Measurements from ENCODE around the gene BUB1B.

The BUB1B gene

DNA sequence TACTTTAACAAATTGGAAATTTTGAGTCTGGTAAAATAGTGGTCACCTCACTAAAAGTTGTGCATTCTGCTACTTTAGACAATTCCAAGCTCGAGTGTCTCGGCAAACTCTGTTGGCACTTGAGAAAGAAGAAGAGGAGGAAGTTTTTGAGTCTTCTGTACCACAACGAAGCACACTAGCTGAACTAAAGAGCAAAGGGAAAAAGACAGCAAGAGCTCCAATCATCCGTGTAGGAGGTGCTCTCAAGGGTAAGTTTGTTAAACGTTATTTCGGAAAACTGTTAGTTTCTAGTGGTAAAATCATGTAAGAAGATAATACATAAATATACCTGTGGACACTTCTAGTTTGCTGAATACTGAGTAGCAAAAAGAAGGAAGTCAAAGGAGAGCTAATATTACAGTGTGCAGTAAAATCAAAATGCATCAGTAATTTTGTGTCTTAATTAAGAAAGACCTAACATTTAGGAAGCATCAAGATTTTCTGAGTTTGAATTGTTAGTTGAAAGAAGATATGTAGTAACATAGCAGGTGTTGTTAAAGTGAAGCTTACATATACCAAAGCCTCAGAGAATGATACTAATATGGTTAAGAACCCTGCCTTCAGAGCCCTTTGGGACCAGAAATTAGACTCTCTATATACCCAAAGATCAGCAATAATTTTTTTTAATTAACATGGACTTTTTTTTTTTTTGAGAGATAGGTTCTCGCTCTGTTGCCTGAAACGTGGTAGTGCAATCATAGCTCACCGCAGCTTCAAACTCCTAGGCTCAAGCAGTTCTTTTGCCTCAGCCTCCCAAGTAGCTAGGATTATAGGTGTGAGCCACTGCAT is 23.0 kb downstream of the BUB1B start:
- DNase-seq = no peak

DNA sequence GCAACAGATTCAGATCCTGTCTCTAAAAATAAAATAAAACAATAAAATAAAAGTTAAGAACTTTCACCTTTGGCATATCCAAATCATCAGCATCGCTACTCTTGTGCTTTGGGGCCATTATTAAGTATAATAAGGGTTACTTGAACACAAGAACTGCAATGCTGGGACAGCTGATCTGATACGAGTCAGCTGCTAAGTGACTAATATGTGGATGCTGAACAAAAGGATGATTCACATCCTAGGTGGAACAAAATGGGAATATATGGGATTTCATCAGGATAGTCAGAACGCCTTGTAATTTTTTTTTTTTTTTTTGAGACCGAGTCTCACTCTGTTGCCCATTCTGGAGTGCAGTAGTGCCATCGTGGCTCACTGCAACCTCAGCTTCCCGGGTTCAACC is 29.7 kb downstream of the BUB1B start:
- no peak for DNase-seq

DNA sequence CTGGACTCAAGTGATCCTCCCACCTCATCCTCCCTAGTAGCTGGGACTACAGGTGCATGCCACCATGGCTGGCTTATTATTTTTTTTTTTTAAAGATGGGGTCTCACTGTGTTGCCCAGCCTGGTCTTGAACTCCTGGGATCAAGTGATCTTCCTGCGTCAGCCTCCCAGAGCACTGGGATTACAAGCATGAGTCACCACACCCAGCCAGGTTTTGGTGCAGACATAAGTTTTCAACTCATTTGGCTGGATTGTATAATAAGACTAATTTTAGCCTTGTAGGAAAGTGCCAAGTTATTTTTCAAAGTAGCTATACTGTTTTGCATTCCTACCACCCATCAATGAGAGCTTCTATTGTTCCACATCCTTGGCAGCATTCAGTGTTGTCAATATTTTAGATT is 32.1 kb downstream of the BUB1B start:
- DNase-seq = no peak

DNA sequence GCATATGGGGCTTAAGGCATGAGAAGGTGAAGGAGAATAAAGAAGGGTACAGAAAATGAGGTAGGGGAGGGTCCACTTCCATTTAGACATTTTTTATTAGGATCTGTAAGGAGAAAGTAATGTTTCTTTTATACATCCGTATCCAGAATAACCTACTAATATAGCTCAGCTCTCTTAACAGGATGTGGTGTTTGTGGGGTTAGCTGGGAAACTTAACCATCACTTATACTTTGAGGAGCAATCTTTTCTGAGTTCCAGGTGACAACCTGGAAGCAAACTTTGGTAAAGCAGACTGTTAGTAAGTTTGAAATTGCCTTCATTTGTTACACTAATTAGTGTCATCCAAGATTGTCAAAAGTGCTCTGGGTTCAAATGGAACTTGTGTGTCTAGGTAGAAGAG is 36.6 kb downstream of the BUB1B start:
- DNase-seq = no peak

DNA sequence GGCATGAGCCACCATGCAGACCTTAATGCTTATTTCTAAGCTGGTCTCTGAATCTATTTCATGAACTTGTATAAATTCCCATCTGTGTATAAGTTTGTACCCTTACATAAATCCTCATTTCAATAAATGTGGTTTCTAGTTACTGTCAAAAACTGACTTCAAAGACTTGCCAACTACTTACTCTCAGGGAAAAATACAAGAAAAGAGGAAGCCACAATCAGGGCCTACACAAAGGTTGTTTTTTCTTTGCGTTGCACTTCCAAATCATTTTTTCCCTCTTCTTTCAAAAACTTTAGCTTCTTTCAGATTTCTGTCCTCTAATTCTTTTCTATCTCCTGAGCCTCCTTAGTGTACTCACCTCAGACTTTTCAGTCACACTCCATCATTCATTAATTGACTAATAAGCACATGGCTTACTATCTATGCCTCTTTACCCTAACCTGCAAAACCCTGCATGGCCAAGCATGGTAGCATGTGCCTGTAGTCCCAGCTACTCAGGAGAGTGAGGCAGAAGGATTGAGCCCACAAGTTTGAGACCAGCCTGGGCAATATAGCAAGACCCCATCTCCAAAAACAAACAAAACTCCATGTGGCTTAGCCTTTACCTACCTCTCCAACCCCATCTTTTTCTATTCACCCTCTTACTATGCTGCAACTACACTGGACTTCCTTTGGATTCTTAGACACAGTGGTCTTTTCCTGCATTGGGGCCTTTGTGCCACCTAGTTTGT is 37.7 kb downstream of the BUB1B start:
- DNase-seq = no peak

DNA sequence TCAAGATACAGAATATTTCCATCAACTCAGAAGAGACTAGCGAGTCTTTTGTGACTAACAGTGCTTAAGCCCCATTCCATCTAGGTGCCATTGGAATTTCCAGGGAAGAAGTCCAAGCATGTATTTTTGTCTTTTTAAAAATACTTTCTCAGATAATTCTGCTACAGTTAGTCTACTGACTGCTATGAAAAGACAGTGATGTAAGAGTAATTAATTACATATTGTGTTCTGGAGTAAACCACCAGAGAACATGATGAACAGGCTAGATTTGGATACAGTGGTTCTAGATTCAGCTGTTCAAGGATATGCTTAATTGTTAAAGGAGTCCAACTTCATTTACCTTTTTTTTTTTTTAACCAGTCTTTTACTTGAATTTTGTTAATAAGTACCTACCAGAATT is 43.2 kb downstream of the BUB1B start:
- DNase-seq = no peak

DNA sequence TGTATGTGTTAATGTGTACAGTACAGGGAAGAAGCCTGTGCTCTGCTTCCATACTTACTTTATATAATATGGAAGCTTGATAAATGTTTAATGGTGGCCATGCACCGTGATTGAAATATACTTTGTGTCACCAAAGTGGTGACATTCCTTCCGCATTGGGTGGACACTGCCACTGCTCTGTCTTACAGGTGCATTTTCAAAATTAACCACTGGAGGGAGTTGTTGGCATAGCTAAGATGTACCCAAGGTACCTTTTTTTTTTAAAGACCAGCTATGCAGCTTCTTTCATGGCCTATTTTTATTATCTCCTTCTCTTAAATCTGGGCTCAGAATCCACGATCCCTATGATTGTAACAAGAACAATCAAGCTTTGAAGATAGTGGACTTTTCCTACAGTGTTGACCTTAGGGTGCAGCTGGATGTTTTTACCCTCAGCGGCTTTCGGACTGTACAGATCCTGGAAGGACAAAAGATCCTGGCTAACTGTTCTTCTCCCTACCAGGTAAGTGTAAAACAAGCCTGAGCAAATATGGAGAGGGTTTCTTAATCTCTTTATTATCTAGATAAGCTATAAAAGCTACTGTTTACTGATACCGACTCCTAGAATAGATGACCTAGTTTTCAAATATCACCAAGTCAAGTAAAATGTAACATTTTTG is 56.4 kb downstream of the BUB1B start:
- DNase-seq = peak; percentile 70

DNA sequence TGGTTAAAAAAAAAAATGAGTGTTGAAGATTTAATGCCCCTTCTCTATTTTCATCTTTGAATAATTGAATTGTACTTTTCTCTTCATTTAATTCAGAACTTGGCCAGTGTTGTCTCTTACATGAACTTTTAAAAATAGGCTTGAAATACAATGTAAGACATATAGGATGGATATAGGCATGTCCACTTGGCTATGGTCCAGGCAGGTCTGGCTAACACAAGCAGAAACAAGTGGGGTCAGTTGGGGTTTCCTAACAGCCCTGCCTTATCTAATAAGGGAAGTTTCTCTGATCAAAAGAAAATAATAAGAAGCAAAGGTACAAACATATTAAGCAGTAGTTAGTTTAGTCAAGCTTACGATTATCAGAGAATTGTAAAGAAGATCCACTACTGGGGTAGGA is 58.9 kb downstream of the BUB1B start:
- no peak for DNase-seq

DNA sequence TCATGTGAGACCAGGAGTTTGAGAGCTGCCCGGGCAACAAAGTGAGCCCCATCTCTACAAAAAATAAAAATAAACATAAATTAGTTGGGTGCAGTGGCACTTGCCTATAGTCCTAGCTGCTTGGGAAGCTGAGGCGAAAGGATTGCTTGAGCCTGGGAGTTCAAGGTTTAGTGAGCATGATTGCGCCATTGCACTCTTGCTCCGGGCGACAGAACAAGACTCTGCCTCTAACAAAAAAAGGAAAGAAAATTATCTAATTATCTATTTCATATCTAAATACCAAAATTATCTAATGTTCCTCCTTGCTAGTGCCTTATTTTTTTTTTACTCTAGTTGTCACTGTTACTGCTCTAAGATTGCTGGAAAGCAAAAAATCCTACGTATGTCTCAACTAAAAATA is 61.3 kb downstream of the BUB1B start:
- no peak for DNase-seq

DNA sequence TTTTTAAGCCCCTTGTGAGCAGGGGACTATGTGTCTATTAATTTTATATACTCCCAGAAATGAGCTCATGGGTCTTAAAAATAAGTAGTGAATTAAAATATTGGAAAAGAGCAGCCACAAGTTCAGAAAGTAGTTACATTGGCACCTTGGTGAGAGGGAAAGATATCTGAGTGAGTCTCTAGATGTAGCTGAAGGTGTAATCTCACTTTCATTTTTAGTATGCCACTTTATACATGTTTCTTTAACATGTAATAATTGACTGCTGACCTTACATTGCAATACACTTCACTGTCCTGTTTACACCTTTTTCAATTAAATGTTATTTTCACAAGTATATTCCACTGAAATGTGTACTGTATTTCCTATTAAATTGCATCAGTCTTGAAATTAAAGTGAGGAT is 65.9 kb downstream of the BUB1B start:
- no peak for DNase-seq

DNA sequence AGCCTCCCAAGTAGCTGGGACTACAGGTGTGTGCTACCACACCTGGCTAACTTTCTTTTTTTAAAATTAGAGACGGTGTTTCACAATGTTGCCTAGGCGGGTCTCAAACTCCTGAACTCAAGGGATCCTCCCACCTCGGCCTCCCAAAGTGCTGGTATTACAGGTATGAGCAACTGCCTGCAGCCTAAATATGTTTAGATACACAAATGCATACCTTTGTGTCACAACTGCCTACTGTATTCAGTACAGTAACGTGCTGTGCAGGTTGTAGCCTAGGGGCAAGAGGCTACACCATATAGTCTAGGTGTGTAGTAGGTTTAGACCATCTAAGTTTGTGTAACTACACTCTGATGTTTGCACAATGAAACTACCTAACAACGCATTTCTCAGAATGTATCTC is 68.4 kb downstream of the BUB1B start:
- DNase-seq = no peak

DNA sequence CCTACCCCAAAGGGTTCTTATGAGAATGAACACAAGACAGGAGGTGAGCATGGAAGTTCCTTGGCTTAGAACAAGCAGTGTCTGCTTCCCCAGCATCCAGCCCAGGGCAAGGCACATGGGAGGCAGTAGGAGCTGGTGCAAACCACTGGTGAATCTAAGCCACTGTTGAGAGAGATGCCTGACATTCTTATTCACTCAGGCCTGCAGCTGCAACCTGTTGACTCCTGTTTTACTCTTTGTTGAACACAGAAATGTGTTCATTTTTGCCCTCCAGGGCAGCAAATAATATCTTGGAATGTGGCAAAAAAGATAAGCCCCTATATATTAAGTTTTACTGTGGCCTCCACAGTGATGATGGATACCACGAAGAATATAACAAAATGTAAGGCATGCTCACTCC is 69.1 kb downstream of the BUB1B start:
- no peak for DNase-seq

DNA sequence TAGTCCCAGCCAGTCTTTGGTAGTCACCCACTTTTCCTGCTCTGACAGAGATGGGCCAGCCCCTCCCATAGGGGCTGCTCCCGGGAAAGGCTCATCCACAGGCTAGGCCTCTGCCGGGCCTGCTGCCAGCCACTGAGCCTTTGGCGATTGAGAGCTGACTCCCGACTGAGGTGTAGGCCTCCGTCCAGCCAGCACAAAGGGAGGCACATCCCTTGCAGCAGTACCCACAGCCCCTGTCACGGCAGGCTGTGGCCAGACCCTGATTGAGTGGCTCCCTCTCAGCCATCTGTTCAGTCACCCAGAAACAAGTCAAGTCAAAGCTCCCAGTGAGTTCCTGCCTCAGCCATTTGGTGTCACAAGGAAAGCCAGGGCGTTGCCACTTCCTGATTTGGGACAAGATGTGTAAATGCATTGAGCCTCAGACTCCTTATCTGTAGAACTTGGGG is 71.8 kb downstream of the BUB1B start:
- no peak for DNase-seq

DNA sequence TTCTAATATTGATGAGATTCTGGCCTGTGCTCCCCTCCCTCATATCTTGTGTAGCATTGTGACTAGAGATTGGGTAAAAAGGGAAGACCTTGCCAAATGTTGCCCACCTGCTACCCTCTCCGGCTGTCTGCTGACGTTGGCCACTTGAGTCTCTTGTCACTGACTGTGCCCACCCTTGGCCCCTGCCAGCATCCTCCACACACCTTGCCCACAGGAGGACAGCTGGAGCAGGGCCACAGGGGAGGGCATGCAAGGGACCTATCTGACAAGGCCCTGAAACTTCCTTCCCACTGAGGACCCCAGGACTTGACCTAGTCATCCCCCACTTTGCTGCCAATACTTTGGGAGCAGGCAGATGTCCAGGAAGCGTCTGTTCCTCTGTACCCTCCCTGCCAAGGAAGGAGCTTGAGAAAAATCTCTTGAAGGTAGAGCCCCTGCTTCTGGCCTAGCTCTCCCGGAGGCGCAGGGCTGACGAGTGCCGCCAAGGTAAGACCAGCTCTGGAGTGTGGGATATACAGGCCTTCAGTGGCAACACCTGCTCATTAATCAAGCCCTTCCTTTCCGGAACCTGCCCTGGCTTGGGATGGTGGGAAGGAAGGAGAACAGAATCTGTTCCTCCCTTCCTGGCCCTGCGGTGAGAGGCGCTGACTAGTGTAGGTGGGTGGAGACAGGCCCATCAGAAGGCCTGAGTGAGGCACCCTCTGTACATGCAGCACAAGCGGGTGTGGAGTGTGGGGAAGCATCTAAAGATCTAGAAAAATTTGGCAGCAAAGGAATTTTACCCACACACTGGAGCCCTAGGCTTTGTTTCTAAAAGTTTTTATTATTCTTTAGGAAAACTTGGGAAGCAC is 73.1 kb downstream of the BUB1B start:
- DNase-seq = no peak

DNA sequence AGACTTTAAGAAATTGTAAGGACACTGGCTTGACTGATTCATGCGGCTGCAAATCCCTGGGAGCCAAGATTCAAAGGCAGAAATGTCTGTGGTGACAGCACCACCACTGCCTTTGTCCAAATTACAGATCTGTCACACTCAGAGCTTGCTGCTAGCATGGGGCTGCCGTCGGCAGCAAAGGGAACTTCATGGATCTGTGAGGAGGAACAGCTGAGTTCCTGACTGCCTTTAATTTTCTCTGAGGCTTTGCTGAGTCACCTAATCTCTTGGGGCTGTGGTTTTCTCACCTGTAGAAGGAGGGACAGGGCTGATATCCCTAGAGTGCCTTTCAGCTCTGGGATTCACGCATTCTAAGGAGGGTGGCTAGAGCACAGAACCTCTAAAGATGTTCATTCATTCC is 73.9 kb downstream of the BUB1B start:
- DNase-seq = peak; percentile 7

DNA sequence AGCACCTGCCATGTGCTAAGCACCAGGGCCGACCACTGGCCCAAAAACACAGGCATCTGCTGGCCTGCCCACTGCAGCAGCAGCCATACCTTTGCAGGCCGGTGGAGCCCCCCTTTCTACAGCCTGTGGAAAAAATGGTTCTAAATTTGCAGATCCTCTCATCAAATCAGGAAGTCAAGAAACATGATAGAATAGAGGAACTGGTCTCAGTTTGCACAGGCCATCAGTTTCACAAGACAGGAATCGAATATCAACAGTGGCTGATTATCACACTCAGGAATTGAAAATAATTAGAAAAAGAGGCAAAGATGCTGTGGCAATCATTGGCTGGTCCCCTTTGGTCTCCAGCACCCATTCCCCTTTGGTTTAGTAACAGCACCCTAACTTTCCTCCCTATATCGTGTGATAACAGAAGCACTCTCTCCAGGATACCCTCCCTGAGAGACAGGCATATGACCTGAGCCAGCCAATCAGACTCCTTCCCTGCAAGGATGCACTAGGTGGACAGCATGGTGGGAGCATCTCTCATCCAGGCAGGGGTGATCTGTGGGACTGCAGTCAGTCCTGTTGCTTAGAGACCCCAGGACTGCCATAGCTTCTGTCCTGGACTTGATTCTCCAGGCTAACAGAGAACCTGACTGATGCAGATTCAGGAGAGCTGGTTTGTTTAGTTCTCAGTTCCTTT is 74.5 kb downstream of the BUB1B start:
- peak; percentile 13 for DNase-seq

DNA sequence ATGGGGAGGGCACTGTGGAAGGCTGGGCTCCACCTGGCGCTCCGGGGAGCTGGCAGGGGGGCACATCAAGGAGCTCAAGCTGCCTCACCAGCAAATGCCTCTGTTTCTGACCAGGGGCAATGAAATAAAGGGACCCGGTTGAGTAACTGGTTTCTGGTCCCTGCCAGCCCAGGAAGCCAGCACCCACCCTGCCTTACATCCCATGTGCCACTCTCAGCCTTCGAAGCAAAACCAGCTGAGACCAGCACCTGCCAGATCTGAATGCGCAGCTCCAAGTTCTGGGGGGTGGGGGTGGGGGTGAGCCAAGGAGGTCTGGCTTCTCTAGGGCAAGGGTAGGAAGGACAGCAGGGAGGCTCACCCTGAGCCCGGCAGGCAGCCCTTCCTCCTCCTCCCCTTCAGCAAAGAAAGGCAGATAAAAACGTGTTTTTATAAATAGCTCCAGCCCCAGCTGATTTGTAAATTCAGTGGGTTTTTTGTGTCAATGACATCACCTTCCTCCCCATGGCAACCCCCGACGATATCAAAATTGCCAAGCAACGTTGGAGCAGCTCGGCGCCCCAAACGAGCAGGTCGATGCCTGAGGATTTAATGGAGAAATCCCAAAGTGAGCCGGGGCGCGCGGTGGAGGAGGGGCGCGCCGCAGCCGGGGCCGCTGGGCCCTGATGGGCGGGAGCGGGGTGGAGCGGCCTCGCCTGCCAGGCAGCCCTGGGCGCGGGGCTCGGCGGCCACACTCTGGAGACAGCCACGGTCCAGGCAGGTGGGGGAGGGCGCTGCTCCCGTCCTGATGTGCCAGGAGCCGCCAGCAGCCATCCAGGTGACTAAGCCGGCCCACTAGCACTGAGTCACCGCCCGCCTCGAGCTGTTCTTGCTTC is 77.9 kb downstream of the BUB1B start, which contains the start of gene PAK6:
TSS of gene PAK6 (plus strand) at position 532 of the 872 bp plus-strand sequence. CDS start 25,723 bp downstream, outside the sequence.
- DNase-seq = peak; percentile 14

DNA sequence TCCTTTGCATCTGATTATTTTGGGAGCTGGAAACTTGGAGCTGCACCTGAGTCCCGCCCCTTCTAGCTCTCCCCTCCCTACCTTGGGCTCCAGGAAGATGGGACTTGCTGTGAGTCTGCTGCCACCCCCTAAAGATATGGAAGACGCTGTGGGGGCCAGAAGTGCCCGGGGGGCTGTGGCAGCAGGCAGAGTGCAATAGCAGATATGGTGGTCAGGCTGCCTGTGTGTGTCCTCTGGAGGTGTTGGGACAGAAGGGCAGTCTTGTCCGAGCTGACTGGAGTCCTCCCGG is 78.5 kb downstream of the BUB1B start:
- DNase-seq = no peak

DNA sequence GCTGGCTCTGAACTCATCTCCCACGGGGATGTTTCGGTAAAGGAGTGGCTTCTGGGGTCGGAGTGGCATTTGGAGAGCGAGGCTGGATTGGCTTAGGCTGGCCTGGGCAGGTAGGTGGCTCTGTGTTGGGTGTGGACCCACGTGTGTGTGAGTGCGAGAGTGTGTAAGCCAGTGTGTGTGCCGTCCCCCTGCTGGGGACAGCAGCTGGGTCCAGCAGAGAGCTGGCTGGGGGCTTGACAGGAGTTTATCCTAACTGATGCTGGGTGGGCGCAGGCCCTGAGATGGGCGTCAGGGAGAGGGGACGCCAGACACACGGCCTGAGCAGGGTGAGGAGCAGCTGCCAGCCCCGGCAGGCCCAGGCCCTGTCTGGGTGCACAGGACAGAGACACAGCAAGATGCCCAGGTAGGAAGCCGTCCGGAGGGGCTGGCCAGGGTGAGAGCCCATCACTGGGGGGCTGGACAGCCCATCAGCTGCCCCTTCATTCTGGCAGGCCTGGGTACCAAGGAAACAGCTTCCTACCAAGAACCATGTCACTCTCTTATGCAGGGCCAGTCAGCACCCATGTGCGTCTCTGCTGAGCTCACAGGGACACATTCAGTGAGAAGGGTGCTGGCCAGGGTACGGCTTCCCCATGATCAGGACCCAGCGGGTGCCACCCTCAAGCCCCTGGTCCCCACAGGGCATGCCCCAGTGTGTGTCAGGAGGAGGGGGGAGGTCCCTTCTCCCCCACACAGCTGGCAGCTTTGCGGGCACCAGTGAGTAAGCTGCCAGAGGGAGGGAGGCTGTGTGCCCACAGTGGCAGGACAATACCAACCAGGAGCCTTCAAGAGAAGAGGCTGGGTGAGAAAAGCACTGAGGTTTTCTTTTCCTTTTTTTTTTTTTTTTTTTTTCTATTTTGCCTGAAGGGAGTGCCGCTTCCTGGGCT is 79.1 kb downstream of the BUB1B start:
- DNase-seq = no peak

DNA sequence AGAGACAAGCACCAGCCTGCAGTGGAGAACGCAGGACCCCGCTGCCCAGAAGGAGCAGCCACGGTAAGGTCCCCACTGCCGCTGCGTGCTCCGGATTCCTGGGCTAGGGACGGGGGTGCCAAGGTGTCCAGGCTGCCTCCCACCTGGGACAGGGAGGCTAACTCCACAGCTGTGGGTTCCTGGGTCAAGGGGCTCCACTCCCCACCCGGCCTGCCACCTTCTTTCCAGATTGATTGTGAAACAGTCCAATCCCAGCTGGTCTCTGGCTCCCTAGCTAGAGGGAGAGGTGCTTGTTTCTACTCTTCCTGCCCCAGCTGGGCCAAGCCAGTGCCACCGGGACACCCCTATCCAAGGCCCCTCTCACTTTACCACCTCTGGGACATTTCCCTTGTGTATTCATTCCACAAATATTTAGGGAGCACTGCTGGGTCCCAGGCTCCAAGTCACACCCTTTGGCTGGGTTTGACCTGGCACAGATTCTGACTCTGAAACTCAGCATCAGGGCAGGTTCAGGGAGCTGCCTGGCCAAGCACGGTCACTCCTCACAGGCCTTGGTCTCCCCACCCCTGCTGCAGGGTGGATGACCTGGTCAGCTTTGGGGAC is 79.9 kb downstream of the BUB1B start:
- DNase-seq = no peak
